Endothelial cell of umbilical vein (primary cell): ENCODE results near the gene TPST1. TPM values are rescaled to one million over a fixed set of nuclear protein-coding genes. Genes with fewer than 3 reads are reported as not detected.

Experiments used
- BruUV-seq: library from RNA; stranded (reverse); fragments of 400-500 nt; replicated peaks from 2 replicates; lab custom pipeline; 2021; lab: Mats Ljungman, UMichigan
- CTCF ChIA-PET: fragments of 300-600, 350-600 bp; sonication (Branson Sonifier 250); formaldehyde crosslinking; loops from one replicate; lab custom pipeline; 2021; ENCODE audit warnings: antibody characterized with exemption, inconsistent platforms; lab: Charles Lee
- POLR2A ChIA-PET: fragments of 300-600, 350-600 bp; sonication (Branson Sonifier 250); formaldehyde crosslinking; loops from one replicate; lab custom pipeline; 2021; ENCODE audit warnings: antibody characterized with exemption, inconsistent platforms; lab: Charles Lee
- DNase-seq: peaks from one replicate; pipeline ENCODE4 v3.0.0-alpha.2; 2011; ENCODE audit warnings: low read depth, low spot score
- FAIRE-seq: peaks from 2 replicates; lab custom pipeline; 2011; peaks lifted over from hg19 to GRCh38; lab: Jason Lieb, UNC
- H2AFZ ChIP-seq: 2 replicates; pipeline ENCODE4 v1.6.0; 2012; ENCODE audit warnings: low read depth, low read length, control low read depth, inconsistent platforms
- H3K27ac ChIP-seq: 2 replicates; pipeline ENCODE4 v1.5.1; 2011; ENCODE audit warnings: low read depth, mild to moderate bottlenecking, control low read depth, low read length, moderate library complexity; ENCODE audit not compliant: insufficient read depth
- H3K27me3 ChIP-seq, 2 experiments: 2 replicates each; pipeline versions ENCODE4 v1.6.0 to v1.6.1; 2011; ENCODE audit warnings: low read length in 2 of 2, mixed read lengths in 1 of 2; ENCODE audit not compliant: control insufficient read depth in 2 of 2, insufficient read depth in 2 of 2
- H3K36me3 ChIP-seq, 2 experiments: 2 replicates in 1 of 2; 3 replicates in 1 of 2; pipeline ENCODE4 v1.5.1; 2011; ENCODE audit warnings: low read length in 2 of 2, mild to moderate bottlenecking in 1 of 2, moderate library complexity in 1 of 2; ENCODE audit not compliant: control insufficient read depth in 2 of 2, insufficient read depth in 2 of 2; ENCODE audit errors: extremely low read depth in 1 of 2
- H3K4me1 ChIP-seq: 3 replicates; pipeline ENCODE4 v1.5.1; 2011; ENCODE audit warnings: mild to moderate bottlenecking, low read length; ENCODE audit not compliant: control insufficient read depth, insufficient read depth; ENCODE audit errors: extremely low read depth
- H3K4me2 ChIP-seq: 2 replicates; pipeline ENCODE4 v1.6.1; 2011; ENCODE audit warnings: low read length, control low read depth, mixed read lengths; ENCODE audit not compliant: insufficient read depth
- H3K4me3 ChIP-seq, 3 experiments: fragments of 200-600 bp in 1 of 3; sonication (generic), shearing (Covaris generic) in 1 of 3; replicated peaks in 1 of 3; 2 replicates each; pipeline ENCODE4 v1.5.1; 2011 to 2016; ENCODE audit warnings: control low read depth in 3 of 3, low read length in 3 of 3, mild to moderate bottlenecking in 2 of 3, inconsistent platforms in 1 of 3, low read depth in 1 of 3, moderate library complexity in 1 of 3; ENCODE audit not compliant: insufficient read depth in 1 of 3
- H3K79me2 ChIP-seq: 2 replicates; pipeline ENCODE4 v1.6.0; 2012; ENCODE audit warnings: low read length, inconsistent platforms; ENCODE audit not compliant: control insufficient read depth, insufficient read depth
- H3K9ac ChIP-seq: replicated peaks from 2 replicates; pipeline ENCODE3; 2011; ENCODE audit warnings: low read length, control low read depth; ENCODE audit not compliant: insufficient read depth; ENCODE audit errors: extremely low read depth
- H3K9me1 ChIP-seq: replicated peaks from 3 replicates; pipeline ENCODE4 v1.6.0; 2011; ENCODE audit warnings: mild to moderate bottlenecking, low read length; ENCODE audit not compliant: control insufficient read depth, insufficient read depth; ENCODE audit errors: extremely low read depth
- H3K9me3 ChIP-seq: replicated peaks from 2 replicates; pipeline ENCODE4 v1.5.1; 2012; ENCODE audit warnings: low read length, inconsistent platforms; ENCODE audit not compliant: control insufficient read depth, insufficient read depth
- H4K20me1 ChIP-seq: replicated peaks from 2 replicates; pipeline ENCODE3; 2011; ENCODE audit warnings: mild to moderate bottlenecking, low read length; ENCODE audit not compliant: control insufficient read depth, insufficient read depth; ENCODE audit errors: extremely low read depth
- CTCF ChIP-seq, 2 donors: IDR thresholded peaks; 1 replicate in 1 of 2; 2 replicates in 1 of 2; pipeline ENCODE4 v1.5.1; 2011; ENCODE audit warnings: low read length in 2 of 2, mild to moderate bottlenecking in 2 of 2, moderate library complexity in 2 of 2, control low read depth in 1 of 2, inconsistent platforms in 1 of 2, low read depth in 1 of 2; ENCODE audit not compliant: insufficient read depth in 1 of 2; ENCODE audit errors: extremely low read depth in 1 of 2
- EZH2 ChIP-seq: IDR thresholded peaks from 2 replicates; pipeline ENCODE4 v1.6.1; 2012; ENCODE audit warnings: borderline replicate concordance, low read depth, mild to moderate bottlenecking, moderate library complexity, low read length, inconsistent platforms; ENCODE audit not compliant: severe bottlenecking
- FOS ChIP-seq: IDR thresholded peaks from 2 replicates; pipeline ENCODE4 v1.6.1; 2011; ENCODE audit warnings: mild to moderate bottlenecking, low read length, moderate library complexity, borderline replicate concordance; ENCODE audit not compliant: insufficient read depth
- GATA2 ChIP-seq: IDR thresholded peaks from 2 replicates; pipeline ENCODE4 v1.7.0; 2011; ENCODE audit warnings: low read depth, mild to moderate bottlenecking, moderate library complexity, mixed read lengths, low read length; ENCODE audit not compliant: insufficient read length, insufficient read depth
- JUN ChIP-seq: IDR thresholded peaks from 2 replicates; pipeline ENCODE4 v1.6.1; 2011; ENCODE audit warnings: borderline replicate concordance, low read depth; ENCODE audit not compliant: insufficient read length, insufficient read depth
- MAX ChIP-seq: IDR thresholded peaks from 2 replicates; pipeline ENCODE4 v1.6.1; 2011; ENCODE audit not compliant: insufficient read depth, insufficient read length
- MYC ChIP-seq: IDR thresholded peaks from one replicate; pipeline ENCODE4 v1.6.1; 2011; ENCODE audit warnings: mild to moderate bottlenecking, low read depth, low read length
- POLR2A ChIP-seq: IDR thresholded peaks from 2 replicates; pipeline ENCODE4 v1.6.1; 2012; ENCODE audit warnings: low read depth, mild to moderate bottlenecking, control low read depth, low read length
- POLR2AphosphoS5 ChIP-seq: IDR thresholded peaks from 2 replicates; pipeline ENCODE4 v1.6.1; 2012; ENCODE audit warnings: low read depth, mild to moderate bottlenecking, control low read depth, low read length, moderate library complexity; ENCODE audit not compliant: insufficient read depth
- dilution Hi-C: fragments of 300-500 bp; cut with MboI; formaldehyde crosslinking; loops from one replicate; pipeline ENCODE4 v1.15.0; 2019; ENCODE audit warnings: low sequenced_read_pairs; ENCODE audit not compliant: extremely low pct_ligation_motif_present
- intact Hi-C: fragments of 100-400 bp; cut with micrococcal nuclease; formaldehyde crosslinking; loops from one replicate; pipeline ENCODE4 v1.10.0; 2022
- polyA plus RNA-seq, 4 experiments: library from polyadenylated mRNA; depleted of rRNA in 3 of 4; stranded (reverse) in 3 of 4; unstranded in 1 of 4; fragments of >200 nt; gene quantifications; 2 replicates each; pipeline versions ENCODE4 v1.2.1 to v1.2.3, GENCODE V29; 2011 to 2012; ENCODE audit warnings: missing spikeins in 1 of 4
- total RNA-seq: library from RNA; stranded (reverse); gene quantifications from 2 replicates; pipeline ENCODE4 v1.2.3, GENCODE V29; 2021

TPST1 gene
- total and polyA plus RNA-seq, 2 donors (not counting 3 experiments of a cell fraction or from before 2014, with no cell fraction given): 18.7 to 21.0 TPM

GRCh38 chr7:66164356-66164755, 40.8 kb upstream of the TPST1 start:
- no peak overlapping the region for H2AFZ ChIP-seq
- TF ChIP-seq MYC: no peak
- no peak for TF ChIP-seq MAX
- no peak for TF ChIP-seq EZH2
- TF ChIP-seq CTCF (IDR thresholded peaks at IDR 0.05; ENCODE audit: extremely low read depth in 1 of 2, insufficient read depth in 1 of 2, low read depth in 1 of 2, low read length in 2 of 2): no peak
- TF ChIP-seq JUN: no peak
- TF ChIP-seq FOS: no peak
- no peak for TF ChIP-seq POLR2AphosphoS5
- no peak for TF ChIP-seq POLR2A
- TF ChIP-seq GATA2: no peak
- ChIA-PET CTCF (interaction anchor here (0.8 kb wide), 1 partner anchor 13 kb away, joined by 3 read pairs; no protein-coding TSS in a partner anchor), POLR2A (no interaction called here)
- H3K36me3 ChIP-seq: no peaks in the 10 kb centered on the region
- no peak overlapping the region for H3K27ac ChIP-seq
- intact Hi-C loops (no loop called here), dilution Hi-C loops (no loop called here)
- no peaks in the 10 kb centered on the region for H4K20me1 ChIP-seq
- H3K27me3 ChIP-seq: no peaks in the 10 kb centered on the region
- H3K9ac ChIP-seq: no peak overlapping the region
- FAIRE-seq (no peak), DNase-seq (no peak)
- no peaks in the 10 kb centered on the region for H3K9me3 ChIP-seq
- BruUV-seq: no TSS peak
- H3K4me1 ChIP-seq: no peaks in the 10 kb centered on the region
- H3K79me2 ChIP-seq: no peaks in the 10 kb centered on the region
- H3K4me3 ChIP-seq: no peak overlapping the region
- no peaks in the 10 kb centered on the region for H3K9me1 ChIP-seq
- H3K4me2 ChIP-seq: no peak overlapping the region
